Stimulated activated naive CD8-positive, alpha-beta T cell treated with anti-CD3 and anti-CD28 coated beads, Interleukin-15, Interleukin-2, amounts not matched to agents 100 ng/mL and 50 ng/mL, for 24 hours (primary cell): ENCODE results near the gene FLACC1.
"Not testable (repeated sequence)": the region's sequence is repeated elsewhere in the genome, so short reads cannot be mapped to it uniquely, and the experiment has no call there.

Source experiments
- H3K27ac Mint-ChIP-seq: one replicate; pipeline ENCODE4 v1.8.0; 2021; ENCODE audit warnings: mild to moderate bottlenecking, mixed read lengths
- H3K27me3 Mint-ChIP-seq: one replicate; pipeline ENCODE4 v1.8.0; 2021; ENCODE audit warnings: mixed read lengths
- H3K36me3 Mint-ChIP-seq: one replicate; pipeline ENCODE4 v1.8.0; 2021; ENCODE audit warnings: low read depth, mixed read lengths
- H3K4me1 Mint-ChIP-seq: one replicate; pipeline ENCODE4 v1.8.0; 2021; ENCODE audit warnings: low read depth, mixed read lengths
- H3K4me3 Mint-ChIP-seq: one replicate; pipeline ENCODE4 v1.8.0; 2021; ENCODE audit warnings: mild to moderate bottlenecking, mixed read lengths
- H3K9me3 Mint-ChIP-seq: one replicate; pipeline ENCODE4 v1.8.0; 2021; ENCODE audit warnings: mixed read lengths

The FLACC1 gene, protein sequence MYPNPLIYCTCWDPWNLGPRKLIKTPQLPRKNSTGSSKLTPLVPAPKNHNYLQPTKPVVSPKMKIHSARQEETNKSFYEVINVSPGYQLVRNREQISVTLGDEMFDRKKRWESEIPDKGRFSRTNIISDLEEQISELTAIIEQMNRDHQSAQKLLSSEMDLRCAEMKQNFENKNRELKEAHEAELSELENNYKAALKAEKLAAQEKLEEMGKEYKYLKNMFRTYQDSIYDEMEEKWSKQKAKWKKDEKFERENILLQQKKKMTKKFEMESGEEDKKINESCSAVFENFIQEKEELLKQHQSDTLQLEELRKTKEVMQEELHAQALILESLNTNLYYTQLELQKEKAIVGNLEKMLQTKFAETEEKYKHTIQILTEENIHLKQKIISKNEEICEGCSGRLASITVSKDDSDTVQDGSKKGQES

DNA sequence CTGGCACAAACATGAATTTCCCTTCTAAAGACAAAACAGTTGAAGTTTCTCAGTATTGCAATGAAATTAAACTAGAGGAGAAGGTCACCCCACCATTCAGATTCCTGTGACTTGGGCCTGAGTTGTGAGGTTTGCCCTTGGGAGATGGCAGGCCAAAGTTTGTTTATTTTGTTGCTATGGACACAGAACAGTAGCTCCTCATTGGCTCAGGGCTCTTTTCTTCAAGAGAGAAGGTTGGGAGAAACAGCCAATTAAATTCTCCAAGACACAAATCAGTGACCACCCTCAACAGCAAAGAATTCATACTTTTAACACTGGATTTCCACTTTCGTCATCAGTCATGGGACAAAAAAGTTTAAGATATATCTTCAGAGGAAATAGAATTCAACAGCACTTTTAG lies at the start of gene FLACC1:
FLACC1 (minus strand) TSS at position 125 of the 400 bp plus-strand sequence. CDS start 5,941 bp downstream, outside the sequence.
- Mint-ChIP-seq H3K9me3 (no peaks in the 10 kb centered on the region), H3K4me1 (peaks cover 19% of the 10 kb centered on the region), H3K4me3 (no peak within 1 kb of the TSS), H3K27me3 (no peaks in the 10 kb centered on the region), H3K27ac (no peak within 1 kb of the TSS), H3K36me3 (peaks cover 15% of the 10 kb centered on the region)

DNA sequence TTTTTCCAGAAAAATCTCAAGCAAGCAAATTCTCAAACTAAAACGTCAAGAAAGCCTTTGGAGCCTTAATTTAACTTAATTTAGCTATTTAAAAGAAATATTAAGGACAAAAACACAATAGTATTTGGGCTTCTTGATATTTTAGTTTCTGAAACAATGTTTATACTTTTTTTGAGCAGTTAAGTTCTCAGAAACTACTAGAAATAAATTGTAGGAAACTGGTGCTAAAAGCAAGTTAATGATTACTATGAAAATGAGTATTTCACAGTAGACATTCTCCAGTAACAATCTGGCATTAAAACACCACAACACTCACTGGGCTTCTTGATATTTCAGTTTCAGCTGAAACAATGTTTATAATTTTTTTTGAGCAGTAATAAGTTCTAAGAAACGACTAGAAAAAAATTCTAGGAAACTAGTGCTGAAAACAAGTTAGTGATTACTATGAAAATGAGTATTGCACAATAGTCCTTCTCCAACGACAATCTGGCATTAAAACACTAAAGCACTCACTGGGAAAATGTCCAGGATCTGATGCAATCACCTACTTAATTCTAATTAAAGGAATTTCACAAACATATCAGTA lies 49.0 kb upstream of the FLACC1 start:
- Mint-ChIP-seq H3K9me3 (no peaks in the 10 kb centered on the region), H3K36me3 (peaks cover 27% of the 10 kb centered on the region), H3K4me1 (peaks cover 46% of the 10 kb centered on the region), H3K27ac (no peak overlapping the region), H3K4me3 (no peak overlapping the region), H3K27me3 (no peaks in the 10 kb centered on the region)

DNA sequence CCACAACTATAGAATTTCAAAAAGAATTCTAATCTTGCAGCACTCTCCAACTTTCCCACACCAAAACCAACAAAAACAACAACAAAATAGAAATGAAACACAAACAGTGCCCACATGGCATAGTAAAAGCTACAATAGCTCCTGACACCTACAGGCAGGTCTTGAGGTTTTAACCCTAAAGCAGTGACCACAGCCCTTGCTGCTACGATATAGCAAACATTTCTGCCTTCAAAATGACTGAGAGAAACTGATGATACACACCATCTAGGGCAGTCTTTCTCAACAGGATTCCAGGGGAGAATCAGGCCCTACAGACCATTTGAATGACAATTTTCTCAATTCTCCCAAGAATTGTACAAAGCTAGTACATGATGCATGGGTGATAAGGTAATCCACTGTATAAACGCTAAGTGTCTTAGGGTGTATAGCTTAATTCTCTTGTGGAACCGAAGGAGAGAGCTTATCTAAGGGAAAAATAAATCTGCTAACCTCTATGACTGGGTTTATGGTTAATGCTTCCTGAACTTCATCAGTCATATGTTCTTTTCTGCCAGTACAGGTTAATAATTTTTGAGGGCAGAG lies 47.6 kb upstream of the FLACC1 start:
- no peak overlapping the region for H3K4me3 Mint-ChIP-seq
- no peaks in the 10 kb centered on the region for H3K27me3 Mint-ChIP-seq
- H3K9me3 Mint-ChIP-seq, result no peaks in the 10 kb centered on the region
- H3K27ac Mint-ChIP-seq, result no peak overlapping the region
- peaks cover 46% of the 10 kb centered on the region for H3K4me1 Mint-ChIP-seq
- peaks cover 24% of the 10 kb centered on the region for H3K36me3 Mint-ChIP-seq

DNA sequence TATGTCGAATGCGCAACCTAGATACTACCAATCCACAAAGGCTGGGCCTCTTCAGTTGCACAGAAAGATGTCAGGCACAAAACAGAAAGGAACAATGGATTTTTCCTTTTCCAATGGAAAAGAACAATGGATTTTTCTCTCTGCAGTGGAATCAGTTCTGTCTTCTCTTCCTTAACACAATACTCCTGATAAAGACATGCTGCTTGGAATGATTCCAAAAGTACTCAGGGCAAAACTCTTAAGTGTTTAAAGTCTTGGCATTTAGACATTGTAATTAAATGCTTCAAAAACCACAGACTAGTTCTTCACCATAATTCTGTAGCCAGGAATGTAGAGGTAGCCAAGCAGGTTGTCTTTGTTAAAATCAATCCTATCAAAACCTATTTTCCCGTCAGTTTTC lies 46.7 kb upstream of the FLACC1 start:
- H3K27ac Mint-ChIP-seq, result no peak overlapping the region

DNA sequence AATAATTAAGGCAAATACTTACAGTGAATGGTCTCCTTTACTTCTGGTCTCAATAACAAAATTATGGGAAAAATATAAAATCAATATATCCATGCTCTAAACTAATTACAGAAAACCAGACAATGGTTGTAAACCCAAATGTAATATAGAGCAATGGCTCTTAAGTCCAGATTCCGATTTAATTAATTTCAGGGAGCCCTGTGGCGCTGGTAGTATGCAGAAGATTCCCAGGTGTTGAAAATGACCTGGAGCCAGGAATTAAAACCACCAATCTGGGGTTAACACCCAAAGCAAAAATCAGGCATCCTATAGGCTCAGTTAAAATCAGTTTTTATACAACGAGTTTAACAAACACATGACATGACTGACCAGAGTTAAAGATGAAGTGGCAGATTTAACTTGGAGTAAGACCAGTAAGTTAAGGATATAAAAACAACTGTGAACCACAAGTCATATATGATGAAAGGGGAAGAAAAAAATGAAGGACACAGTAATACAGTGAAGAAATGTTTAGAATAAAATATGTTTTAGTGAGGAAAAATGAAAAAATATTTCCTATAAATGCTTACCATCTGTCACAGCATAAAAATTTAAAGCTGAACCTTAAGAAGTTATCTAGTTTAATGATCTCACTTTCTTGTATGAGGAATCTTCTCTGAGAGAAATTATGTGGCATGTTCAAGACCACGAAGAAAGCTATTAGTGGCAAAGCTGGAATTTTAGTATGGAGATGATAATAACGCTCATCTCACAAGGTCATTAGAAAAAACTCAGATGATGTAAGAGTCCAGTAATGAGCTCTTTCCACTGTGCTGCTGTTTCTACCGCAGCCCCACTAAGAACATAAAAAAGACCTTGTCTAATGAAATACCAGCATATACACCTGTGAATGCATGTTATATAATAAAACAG lies 45.8 kb upstream of the FLACC1 start:
- Mint-ChIP-seq H3K36me3 (peaks cover 38% of the 10 kb centered on the region), H3K4me3 (no peak overlapping the region), H3K4me1 (peaks cover 41% of the 10 kb centered on the region), H3K27me3 (no peaks in the 10 kb centered on the region), H3K9me3 (no peaks in the 10 kb centered on the region), H3K27ac (no peak overlapping the region)

More for the DNA sequence above, 46.7 kb upstream of the FLACC1 start:
- Mint-ChIP-seq H3K4me1 (peaks cover 41% of the 10 kb centered on the region), H3K4me3 (no peak overlapping the region), H3K36me3 (peaks cover 33% of the 10 kb centered on the region), H3K9me3 (no peaks in the 10 kb centered on the region), H3K27me3 (no peaks in the 10 kb centered on the region)

DNA sequence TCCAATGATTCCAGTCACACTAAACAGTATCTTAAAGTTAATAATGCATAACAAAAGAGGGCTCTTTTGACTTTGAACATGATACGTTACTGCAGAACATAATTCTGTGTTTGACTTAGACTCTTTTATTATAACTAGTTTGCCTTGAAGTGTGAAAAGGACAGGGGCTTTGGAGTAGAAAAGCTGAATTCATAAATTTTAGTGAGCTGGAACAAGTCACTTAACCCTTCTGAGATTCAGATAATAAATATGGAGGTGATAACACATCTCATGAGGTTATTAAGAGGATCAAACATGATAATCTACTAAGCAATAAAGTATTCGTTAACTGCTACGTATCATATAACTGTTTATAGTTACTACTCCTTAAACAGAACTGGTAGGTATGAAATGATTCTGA lies 44.7 kb upstream of the FLACC1 start:
- no peaks in the 10 kb centered on the region for H3K9me3 Mint-ChIP-seq
- peaks cover 41% of the 10 kb centered on the region for H3K36me3 Mint-ChIP-seq

DNA sequence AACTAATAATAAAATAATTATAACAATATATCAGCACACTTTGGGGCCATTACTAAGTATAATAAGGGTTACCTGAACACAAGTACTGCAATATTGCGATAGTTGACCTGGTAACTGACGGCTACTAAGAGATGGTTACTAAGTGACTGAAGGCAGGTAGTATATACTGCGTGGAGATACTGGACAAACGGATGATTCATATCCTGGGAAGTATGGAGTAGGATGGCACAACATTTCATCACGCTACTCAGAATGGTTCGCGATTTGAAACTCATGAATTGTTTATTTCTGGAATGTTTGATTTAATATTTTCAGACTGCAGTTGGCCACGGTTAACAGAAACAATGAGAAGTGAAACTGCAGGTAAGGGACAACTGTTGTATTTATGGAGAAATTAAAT lies 39.5 kb upstream of the FLACC1 start:
- H3K36me3 Mint-ChIP-seq, result peaks cover 53% of the 10 kb centered on the region
- no peaks in the 10 kb centered on the region for H3K9me3 Mint-ChIP-seq
- H3K4me3 Mint-ChIP-seq, result no peak overlapping the region
- no peak overlapping the region for H3K27ac Mint-ChIP-seq
- no peaks in the 10 kb centered on the region for H3K4me1 Mint-ChIP-seq
- no peaks in the 10 kb centered on the region for H3K27me3 Mint-ChIP-seq

More for the DNA sequence above, 44.7 kb upstream of the FLACC1 start:
- no peak overlapping the region for H3K27ac Mint-ChIP-seq
- H3K4me1 Mint-ChIP-seq, result peaks cover 34% of the 10 kb centered on the region
- H3K27me3 Mint-ChIP-seq, result no peaks in the 10 kb centered on the region
- no peak overlapping the region for H3K4me3 Mint-ChIP-seq

DNA sequence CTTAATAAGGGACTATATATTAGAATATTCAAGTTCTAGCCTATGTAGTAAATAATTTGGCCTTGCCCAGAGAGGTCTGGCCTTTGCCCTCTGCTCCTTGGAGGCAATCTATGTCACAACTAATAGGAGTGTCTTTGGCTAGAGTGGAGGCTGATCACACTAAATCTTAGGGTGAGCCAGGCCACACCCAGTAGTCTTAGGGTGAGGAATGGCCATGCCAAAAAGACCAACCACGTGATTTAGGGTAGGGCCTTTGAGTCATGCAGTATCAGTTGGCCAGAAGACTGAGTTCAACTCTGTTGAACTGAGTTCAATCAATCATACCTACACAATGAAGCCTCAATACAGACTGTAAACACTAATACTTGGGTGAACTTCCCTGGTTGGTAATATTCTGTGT lies 26.0 kb upstream of the FLACC1 start:
- peaks cover 69% of the 10 kb centered on the region for H3K36me3 Mint-ChIP-seq
- H3K27me3 Mint-ChIP-seq, result no peaks in the 10 kb centered on the region
- peaks cover 4% of the 10 kb centered on the region for H3K9me3 Mint-ChIP-seq
- no peaks in the 10 kb centered on the region for H3K4me1 Mint-ChIP-seq
- H3K27ac Mint-ChIP-seq, result no peak overlapping the region
- H3K4me3 Mint-ChIP-seq, result no peak overlapping the region

DNA sequence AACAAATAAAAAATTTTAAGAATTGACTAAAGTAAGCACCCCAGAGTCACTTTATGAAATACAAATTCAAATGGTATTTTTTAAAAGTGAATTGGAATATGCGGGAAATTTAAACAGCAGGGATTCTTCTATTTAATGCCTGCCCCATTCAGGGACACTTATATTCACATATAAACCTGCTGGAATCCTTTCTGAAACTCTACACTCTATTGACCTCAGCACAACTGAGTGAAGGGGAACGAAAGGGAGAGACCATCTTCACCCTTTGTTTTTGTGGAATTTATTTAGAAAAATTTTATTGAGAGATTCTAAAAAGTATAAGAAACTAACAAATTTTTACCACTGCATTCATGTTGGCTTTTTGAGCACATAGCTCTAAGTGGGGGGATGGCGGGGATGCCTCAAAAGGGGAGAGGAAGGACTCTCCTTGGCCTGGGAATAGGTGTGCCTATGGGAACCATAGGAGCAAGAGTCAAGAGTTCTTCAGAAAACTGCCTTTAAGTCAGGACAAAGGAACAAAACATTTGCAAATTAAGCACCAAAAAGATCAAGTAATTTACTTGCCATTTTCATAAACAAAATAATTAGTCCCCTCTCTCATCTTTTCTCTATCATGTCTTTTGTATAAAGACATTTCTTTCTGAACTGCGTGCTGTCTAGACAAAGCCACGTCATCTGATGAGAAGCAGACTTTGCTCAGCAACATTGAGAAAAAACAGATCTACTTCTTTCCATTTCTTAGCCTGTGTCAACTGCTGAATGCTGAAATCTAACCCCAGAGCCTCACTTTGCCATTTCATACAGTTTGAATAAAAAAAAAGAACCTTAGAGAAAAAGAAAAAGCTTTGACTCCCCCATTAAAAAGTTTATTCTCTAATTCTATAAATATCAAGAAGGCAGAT lies 21.6 kb upstream of the FLACC1 start:
- H3K9me3 Mint-ChIP-seq, result peaks cover 4% of the 10 kb centered on the region
- H3K36me3 Mint-ChIP-seq, result peaks cover 61% of the 10 kb centered on the region
- H3K27me3 Mint-ChIP-seq, result no peaks in the 10 kb centered on the region
- no peaks in the 10 kb centered on the region for H3K4me1 Mint-ChIP-seq
- no peak overlapping the region for H3K4me3 Mint-ChIP-seq
- H3K27ac Mint-ChIP-seq, result no peak overlapping the region

DNA sequence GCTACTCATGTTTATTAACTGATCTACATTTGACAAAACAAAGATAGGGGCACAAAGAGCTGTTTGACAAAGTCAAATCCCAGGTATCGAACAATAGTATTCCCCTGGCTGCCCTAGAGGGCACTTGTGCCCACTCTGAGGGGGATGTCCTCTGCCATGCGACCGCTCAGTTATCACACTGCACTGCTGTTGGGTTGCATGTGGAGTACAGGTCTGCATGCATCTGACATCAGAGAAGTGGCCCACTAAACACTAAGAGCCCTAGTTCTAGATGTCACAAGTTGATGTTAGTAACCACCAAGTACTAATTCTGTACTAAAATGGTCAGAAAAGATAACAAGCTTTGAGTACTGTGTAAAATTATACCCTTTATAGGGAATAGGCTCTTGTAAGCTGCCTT lies 20.1 kb upstream of the FLACC1 start:
- H3K4me1 Mint-ChIP-seq, result no peaks in the 10 kb centered on the region
- H3K36me3 Mint-ChIP-seq, result peaks cover 51% of the 10 kb centered on the region
- H3K9me3 Mint-ChIP-seq, result peaks cover 4% of the 10 kb centered on the region

DNA sequence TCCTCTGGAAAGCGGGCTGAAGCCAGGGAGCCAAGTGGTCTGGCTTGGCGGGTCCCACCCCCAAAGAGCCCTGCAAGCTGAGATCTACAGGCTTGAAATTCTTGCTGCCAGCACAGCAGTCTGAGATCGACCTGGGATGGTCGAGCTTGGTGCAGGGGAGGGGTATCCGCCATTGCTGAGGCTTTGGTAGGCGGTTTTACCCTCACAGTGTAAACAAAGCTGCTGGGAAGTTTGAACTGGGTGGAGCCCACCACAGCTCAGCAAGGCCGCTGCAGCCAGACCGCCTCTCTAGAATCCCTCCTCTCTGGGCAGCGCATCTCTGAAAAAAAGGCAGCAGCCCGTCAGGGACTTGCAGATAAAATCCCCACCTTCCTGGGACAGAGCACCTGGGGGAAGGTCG lies 12.6 kb upstream of the FLACC1 start:
- Mint-ChIP-seq H3K27me3 (no peaks in the 10 kb centered on the region), H3K9me3 (no peaks in the 10 kb centered on the region), H3K4me3 (no peak overlapping the region), H3K27ac (no peak overlapping the region), H3K4me1 (no peaks in the 10 kb centered on the region), H3K36me3 (peaks cover 52% of the 10 kb centered on the region)

More for the DNA sequence above, 20.1 kb upstream of the FLACC1 start:
- no peaks in the 10 kb centered on the region for H3K27me3 Mint-ChIP-seq
- no peak overlapping the region for H3K4me3 Mint-ChIP-seq
- H3K27ac Mint-ChIP-seq, result no peak overlapping the region

DNA sequence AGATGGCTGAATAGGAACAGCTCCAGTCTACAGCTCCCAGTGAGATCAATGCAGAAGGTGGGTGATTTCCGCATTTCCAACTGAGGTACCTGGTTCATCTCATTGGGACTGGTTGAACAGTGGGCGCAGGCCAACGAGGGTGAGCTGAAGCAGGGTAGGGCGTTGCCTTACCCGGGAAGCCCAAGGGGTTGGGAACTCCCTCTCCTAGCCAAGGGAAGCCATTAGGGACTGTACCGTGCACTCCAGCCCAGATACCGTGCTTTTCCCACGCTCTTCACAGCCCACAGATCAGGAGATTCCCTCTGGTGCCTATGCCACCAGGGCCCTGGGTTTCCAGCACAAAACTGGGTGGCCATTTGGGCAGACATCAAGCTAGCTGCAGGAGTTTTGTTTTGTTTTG lies 12.2 kb upstream of the FLACC1 start:
- not testable (repeated sequence) for H3K9me3 Mint-ChIP-seq, H3K4me1 Mint-ChIP-seq, H3K27me3 Mint-ChIP-seq, H3K27ac Mint-ChIP-seq, H3K4me3 Mint-ChIP-seq
- peaks cover 51% of the 10 kb centered on the region for H3K36me3 Mint-ChIP-seq

DNA sequence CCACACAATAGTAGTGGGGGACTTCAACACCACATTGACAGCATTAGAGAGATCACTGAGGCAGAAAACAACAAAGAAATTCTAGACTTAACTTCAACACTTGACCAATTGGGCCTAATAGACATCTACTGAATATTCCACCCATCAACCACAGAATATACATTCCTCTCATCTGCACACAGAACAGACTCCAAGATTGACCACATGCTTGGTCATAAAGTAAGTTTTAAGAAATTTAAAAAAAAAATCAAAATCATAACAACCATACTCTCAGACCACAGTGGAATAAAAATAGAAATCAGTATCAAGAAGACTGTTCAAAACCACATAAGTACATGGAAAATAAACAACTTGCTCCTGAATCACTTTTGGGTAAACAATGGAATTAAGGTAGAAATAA lies 9.0 kb upstream of the FLACC1 start:
- H3K4me1 Mint-ChIP-seq, result peaks cover 14% of the 10 kb centered on the region
- no peaks in the 10 kb centered on the region for H3K27me3 Mint-ChIP-seq
- H3K9me3 Mint-ChIP-seq, result no peaks in the 10 kb centered on the region
- peaks cover 55% of the 10 kb centered on the region for H3K36me3 Mint-ChIP-seq
- H3K4me3 Mint-ChIP-seq, result no peak overlapping the region
- H3K27ac Mint-ChIP-seq, result no peak overlapping the region
